GM19397 (cell line): ENCODE results near the gene FZD2.
"Not testable (repeated sequence)": the region's sequence is repeated elsewhere in the genome, so short reads cannot be mapped to it uniquely, and the experiment has no call there.

ENCODE experiments used
- ATAC-seq: cut with Tn5 transposase; IDR thresholded peaks from one replicate; pipeline ENCODE4 v1.9.1; 2021; ENCODE audit warnings: mild to moderate bottlenecking, moderate library complexity; ENCODE audit not compliant: unreplicated experiment

FZD2 gene

GRCh38 chr17:44546671-44547606 is 10.3 kb upstream of the FZD2 start:
- ATAC-seq, result no peak

GRCh38 chr17:44547625-44548267 is 9.5 kb upstream of the FZD2 start:
- ATAC-seq, result no peak

DNA sequence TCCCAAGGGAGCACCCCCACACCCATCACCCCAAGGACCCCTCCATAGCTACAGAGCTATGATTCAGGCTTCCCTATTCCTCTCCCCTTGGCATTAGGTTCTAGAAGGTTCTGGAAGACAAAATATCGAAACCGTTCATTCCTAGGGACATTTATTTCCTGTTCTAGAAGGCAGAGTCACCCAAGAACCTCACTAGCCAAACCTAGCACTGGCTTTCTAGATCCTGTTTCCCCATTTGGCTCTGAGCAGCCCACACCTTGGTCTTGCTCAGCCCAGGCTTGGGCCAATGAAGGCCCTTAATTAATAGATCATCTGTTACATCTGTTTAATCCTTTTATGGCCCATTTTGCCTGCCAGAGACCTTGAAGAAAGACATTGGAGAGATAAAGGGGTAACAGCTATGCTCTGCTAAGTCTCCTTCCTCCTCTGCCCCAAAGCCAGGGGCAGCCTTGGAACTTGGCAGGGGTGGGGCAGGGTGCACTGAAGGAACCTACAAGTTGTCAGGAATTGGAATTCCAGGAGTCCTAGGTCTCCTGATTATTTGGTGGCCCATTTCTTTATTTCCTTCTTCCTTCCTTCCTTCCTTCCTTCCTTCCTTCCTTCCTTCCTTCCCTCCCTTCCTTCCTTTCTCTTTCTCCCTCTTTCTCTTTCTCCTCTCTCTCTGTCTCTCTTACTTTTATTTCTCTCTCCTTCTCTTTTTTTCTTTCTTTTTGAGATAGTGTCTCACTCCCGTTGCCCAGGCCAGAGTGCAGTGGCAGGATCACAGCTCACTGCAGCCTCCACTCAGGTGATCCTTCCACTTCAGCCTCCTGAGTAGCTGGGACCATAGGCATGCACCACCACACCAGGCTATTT is 8.7 kb upstream of the FZD2 start:
- ATAC-seq, result no peak

DNA sequence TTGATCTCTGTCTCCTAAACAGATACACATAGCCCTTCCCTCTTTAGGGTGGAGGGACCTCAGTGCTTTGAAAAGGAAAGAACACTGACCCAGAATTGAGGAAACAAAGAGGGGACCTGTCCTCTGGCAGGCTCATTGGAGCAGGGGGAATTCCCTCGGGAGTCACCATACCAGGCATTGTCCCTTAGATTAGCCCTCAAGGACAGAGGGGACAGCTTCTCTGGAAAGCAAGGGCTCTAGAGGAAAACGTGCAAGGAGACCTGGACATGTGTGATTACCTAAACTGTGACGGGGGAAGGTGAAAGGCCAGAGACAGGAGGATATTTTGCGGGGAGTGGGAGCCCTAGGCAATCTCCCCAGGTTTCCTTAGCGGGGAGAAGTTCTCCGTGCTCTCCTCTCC is 7.6 kb upstream of the FZD2 start:
- no peak for ATAC-seq

- ATAC-seq, result no peak
These were observed 4.9 kb upstream of the FZD2 start for GRCh38 chr17:44552361-44552760.

GRCh38 chr17:44555099-44555498 is 2.2 kb upstream of the FZD2 start:
- ATAC-seq, result no peak

DNA sequence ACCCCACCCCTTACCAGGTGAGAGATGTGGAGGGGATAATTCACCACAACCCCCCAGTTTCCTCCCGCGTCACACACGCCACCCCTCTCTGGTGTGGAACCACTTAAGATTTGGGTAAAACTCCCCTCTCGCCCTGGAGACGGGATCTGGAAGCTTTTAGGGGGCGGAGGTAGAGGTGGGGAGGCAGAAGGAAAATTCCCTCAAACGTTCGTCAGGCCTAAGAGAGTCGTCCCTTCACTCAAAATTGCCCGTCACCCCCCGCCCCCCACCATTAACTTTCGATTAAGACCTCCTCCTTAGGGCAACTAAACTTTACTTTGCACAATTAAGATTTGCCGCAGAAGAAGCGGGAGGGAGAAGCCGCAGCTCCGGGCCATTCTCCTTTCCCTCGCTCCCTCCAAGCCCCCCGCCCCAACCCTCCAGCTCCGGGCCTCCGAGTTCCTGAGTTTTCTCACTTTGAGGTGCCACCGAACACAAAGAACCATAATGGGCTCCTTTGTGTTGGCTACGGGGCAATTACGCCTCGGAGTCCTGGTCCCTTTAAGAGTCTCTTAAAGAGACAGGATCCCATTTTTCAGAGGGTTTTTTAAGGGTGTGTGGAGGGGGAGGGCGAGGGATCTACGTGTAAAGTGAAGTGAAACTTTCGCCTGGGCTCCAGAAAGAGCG is 985 bp upstream of the FZD2 start:
- no peak for ATAC-seq

DNA sequence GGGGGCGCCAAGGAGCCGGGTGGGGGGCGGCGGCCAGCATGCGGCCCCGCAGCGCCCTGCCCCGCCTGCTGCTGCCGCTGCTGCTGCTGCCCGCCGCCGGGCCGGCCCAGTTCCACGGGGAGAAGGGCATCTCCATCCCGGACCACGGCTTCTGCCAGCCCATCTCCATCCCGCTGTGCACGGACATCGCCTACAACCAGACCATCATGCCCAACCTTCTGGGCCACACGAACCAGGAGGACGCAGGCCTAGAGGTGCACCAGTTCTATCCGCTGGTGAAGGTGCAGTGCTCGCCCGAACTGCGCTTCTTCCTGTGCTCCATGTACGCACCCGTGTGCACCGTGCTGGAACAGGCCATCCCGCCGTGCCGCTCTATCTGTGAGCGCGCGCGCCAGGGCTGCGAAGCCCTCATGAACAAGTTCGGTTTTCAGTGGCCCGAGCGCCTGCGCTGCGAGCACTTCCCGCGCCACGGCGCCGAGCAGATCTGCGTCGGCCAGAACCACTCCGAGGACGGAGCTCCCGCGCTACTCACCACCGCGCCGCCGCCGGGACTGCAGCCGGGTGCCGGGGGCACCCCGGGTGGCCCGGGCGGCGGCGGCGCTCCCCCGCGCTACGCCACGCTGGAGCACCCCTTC is 484 bp downstream of the FZD2 start:
- no peak for ATAC-seq

- ATAC-seq, result no peak
These were observed 1.0 kb downstream of the FZD2 start for GRCh38 chr17:44558334-44558709.

GRCh38 chr17:44558710-44559633 is 1.7 kb downstream of the FZD2 start:
- ATAC-seq, result no peak

GRCh38 chr17:44559634-44560554 is 2.6 kb downstream of the FZD2 start:
- ATAC-seq, result no peak

DNA sequence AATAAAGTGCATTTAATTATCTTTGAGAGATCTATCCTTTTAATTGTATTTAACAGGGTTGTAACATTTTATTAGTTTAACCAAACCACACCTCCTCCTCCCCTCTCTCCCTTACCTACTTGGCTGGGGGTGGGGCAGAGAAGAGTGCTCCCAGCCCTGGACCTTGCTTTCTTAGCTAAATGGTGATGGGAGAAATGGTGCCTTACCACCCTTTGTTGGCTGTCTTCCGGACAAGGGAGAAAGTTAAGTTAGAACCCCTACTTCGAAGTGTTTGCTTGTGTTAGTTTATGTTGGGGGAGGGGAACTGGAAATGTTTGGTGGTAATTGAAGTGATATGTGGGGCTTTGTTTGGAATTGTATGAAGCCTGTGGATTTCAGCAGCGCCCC is 3.9 kb downstream of the FZD2 start:
- no peak for ATAC-seq

DNA sequence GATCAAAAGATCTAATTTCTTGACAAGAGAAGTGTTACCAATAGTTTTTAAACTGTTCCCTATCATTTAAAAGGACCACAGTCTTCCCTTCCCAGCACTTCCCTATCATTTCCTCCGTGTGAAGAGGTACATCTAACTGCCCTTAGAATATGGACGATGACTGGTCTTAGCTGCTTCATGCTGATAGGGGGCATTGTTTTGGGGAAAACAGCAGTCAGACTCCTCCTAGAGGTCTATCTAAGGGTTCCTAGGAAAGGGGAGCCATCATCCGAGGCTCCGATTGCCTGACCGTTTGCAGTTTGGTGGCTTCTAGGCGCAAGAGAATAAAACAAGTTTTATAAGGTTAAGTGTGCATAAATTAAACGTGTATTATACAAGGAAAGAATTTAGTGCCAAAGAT is 7.1 kb downstream of the FZD2 start:
- no peak for ATAC-seq

- no peak for ATAC-seq
These were observed 8.7 kb downstream of the FZD2 start for GRCh38 chr17:44565866-44566443.

DNA sequence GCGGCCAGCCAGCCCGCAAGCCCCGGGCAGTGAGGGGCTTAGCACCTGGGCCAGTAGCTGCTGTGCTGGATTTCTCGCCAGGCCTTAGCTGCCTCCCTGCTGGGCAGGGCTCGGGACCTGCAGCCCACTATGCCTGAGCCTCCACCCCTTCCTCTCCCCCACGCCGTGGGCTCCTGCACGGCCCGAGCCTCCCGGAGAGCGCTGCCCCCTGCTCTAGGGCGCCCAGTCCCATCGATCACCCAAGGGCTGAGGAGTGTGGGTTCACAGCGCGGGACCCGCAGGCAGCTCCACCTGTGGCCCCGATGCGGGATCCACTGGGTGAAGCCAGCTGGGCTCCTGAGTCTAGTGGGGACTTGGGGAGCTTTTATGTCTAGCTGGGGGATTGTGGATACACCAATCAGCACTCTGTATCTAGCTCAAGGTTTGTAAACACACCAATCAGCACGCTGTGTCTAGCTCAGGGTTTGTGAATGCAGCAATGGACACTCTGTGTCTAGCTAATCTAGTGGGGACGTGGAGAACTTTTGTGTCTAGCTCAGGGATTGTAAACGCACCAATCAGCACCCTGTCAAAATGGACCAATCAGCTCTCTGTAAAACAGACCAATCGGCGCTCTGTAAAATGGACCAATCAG is 11.1 kb downstream of the FZD2 start:
- not testable (repeated sequence) for ATAC-seq

DNA sequence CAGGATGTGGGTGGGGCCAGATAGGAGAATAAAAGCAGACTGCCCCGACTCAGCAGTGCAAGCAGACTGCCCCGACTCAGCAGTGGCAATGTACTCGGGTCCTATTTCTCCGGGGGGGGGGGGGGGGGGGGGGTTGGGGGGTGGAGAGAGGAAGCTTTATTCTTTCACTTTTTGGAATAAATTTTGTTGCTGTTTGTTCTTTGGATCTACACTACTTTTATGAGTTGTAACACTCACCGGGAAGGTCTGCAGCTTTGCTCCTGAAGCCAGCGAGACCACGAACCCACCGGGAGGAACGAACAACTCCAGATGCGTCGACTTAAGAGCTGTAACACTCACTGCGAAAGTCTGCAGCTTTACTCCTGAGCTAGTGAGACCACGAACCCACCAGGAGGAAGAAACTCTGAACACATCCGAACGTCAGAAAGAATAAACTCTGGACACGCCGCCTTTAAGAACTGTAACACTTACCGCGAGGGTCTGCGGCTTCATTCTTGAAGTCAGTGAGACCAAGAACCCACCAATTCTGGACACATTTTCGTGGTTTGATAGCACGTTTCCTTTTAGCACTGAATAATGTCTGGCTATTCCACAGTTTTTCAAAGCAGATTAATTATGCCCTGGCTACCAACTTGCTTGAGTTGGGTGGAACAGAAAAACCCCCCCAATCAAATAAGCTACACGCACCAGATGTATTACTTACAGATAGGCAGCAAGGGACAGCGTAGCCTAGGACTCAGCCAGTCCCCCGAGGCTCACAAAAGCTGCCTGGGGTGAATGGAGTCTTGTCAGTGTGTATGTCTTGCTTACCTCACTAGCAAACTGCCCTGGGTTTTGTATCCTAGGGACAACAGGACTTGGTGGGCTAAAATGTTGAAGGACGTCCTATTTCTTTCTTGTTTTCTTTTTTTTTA is 11.9 kb downstream of the FZD2 start:
- ATAC-seq, result no peak
